Hematopoietic multipotent progenitor cell treated with erythropoietin and hydrocortisone succinate and interleukin-3 and kit ligand, for 6 days (in vitro differentiated cells): ENCODE measurements around the gene MRM1.

Experiments
- DNase-seq: peaks from one replicate; pipeline ENCODE4 v3.0.0-alpha.2; 2015

The MRM1 gene, protein sequence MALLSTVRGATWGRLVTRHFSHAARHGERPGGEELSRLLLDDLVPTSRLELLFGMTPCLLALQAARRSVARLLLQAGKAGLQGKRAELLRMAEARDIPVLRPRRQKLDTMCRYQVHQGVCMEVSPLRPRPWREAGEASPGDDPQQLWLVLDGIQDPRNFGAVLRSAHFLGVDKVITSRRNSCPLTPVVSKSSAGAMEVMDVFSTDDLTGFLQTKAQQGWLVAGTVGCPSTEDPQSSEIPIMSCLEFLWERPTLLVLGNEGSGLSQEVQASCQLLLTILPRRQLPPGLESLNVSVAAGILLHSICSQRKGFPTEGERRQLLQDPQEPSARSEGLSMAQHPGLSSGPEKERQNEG

DNA sequence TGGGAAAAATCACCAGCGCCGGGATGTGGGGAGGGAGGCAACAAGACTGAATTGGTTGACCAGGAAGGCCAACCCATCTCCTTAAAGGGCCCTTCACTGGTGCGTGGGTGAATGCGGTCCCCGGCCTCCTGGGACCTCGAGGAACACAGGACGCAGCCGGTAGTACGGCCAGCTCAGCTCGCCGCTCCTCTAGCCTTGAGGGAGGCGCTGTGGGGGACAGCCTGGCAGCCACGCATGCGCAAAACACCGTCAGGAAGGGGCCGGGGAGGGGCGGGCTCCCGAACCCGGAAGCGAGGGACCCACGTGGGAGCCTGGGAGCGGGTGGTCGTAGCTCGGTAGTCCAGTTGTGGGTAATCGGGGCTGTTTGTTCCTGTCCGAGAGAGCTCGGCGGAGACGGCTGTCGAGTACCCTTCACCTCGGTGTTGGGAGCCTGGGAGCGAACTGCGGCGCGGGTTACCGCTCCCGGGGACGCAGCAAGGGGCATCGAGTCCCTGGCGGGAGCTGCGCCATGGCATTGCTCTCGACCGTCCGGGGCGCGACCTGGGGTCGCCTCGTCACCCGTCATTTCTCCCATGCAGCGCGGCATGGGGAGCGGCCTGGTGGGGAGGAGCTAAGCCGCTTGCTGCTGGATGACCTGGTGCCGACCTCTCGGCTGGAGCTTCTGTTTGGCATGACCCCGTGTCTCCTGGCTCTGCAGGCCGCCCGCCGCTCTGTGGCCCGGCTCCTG, at the start of gene MRM1:
Gene MRM1, plus strand, starts transcription at position 281 of the 727 bp plus-strand sequence. Its CDS starts 228 bp downstream, at position 509.
- DNase-seq = peak; percentile 96

DNA sequence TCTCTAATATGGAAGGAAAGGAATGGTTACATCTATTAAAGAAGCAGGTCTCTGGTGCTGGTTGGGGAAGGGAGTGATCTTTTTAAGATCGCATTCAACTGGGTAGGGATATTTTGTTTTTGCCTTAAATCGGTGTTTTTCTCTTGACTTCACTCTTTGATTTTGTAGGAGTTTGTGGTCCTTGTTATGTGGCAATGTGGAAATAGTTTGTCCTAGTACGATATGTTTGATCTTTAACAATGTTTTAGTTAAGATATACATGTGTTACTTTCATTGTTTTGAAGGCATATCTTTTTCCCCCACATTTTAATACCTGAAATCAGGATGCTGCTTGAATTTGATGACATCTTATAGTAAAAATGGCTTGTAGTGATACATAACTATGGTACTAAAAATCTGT, 47.9 kb upstream of the MRM1 start:
- DNase-seq = no peak

DNA sequence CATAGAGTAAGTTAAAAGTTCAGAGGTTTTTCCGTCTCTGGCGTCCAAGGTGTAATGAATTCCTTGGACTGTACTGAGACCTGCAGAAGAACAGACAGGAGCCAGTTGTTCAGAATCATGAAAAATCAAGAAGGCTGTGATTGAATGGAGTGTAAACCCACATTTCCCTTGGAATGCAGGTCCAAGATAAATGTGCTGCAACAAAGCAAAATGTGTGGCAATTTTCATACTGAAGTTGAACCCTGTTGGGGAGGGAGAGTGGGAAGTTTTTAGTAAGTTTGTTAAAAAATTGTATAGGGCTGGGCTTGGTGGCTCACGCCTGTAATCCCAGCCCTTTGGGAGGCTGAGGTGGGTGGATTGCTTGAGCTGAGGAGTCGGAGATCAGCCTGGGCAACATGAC, 35.3 kb upstream of the MRM1 start:
- DNase-seq = no peak

DNA sequence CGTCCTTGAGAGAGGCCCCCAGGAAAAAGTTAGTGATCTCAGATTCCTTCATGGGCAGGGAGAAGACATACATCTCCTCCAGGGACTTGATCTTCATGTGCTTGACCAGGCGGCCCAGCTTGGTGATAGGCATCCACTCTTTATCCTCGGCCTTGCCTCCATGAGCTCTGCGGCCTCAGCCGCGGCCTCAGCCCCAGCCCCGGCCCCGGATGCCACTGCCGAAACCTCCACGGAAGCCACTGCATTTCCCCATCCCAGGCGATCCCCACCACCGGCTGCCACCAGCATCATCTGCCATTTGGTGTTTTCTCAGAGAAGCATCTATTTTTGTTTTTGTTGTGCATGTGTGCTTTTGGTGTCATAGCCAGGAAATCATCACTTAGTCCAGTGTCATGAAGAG, 26.4 kb upstream of the MRM1 start:
- no peak for DNase-seq

DNA sequence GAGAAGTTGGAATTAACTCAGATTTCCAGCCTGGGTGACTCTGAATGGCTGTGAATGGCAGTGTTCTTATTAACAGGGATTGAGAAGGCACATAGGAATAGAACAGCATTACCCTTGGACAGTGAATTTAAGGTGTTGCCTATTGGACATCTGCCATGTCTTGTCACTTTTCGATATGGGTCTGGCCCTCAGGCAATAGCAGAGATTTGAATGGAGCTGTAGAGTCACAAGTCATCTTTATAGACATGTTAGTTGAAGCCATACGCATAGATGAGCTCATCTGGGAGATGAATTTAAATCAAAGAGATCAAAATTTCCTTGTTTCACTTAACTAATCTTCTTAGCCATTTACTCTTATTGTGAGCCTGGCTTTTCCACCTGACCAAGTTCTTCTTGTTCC, 24.6 kb upstream of the MRM1 start:
- no peak for DNase-seq

DNA sequence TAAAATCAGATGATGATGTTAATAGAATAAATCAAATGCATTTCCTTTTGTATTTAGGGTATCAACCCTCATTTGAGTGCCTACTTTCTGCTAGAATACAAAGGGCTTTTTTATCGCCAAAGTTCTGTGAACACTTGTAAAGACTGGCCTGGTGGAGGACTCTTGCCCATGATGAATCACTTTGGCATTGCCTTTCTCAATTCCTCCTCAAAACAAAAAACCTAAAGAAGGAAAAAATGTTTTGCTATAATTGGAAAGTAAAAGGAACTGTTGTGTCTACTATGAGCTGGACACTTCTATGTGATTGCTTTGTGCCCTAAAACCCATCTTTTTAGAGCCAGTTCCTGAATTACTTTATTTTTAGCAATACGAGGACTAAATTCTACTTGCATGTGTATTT, 22.7 kb upstream of the MRM1 start:
- no peak for DNase-seq

DNA sequence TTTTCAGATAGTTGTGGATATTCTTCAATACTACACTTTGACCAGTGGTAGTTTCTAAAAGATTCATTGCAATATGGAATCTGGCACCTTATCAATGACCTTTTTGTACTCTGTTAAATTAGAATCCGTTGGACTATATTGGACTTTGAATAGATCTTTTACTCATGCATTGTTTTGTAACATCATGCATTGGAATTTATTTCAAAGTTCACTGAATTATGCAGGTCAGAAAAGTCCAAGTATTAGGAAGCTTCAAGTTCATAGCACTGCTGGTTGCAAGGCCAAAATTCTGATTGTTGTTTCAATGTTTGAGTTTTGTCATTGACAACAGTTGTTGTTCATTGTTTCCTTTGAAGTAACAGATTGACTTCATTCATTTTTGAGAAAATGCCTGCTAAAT, 17.6 kb upstream of the MRM1 start:
- no peak for DNase-seq

DNA sequence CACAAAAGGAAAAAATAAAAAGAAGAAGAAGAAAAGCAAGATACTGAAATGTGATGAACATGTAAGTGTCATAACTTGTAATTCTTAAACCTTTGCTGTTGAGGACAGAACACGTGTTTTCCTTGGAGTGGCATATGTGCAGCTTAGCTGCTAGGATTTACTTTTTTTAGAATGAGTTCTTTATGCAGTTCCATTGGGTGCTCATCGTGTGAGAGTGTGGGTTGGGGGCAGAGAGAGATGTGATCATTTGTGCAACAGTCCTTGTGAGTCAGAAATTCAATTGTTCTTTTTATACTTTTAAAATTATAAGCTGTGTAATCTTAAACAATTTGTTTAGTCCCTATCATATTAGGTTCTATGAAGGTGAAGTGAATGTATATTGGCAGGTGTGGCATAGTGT, 15.2 kb upstream of the MRM1 start:
- DNase-seq = no peak

DNA sequence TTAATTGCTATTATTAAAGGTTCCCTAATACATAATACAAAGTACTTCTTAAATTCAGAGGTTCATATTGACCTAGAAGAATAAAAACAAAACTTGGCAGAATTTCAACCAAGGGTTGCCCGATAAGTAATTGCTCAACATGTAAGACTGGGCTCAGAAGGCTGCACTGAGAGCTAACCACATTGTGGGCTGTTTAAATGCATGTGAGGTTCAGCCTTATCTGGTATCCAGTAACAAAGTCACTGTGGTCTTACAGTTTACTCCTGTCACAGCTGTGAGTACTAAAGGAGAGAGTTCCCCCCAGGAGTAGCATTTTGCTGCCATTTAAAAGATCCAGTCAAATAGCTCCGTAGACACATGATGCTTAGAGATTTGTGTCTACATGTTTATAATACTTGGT, 11.3 kb upstream of the MRM1 start:
- peak; percentile 99 for DNase-seq

DNA sequence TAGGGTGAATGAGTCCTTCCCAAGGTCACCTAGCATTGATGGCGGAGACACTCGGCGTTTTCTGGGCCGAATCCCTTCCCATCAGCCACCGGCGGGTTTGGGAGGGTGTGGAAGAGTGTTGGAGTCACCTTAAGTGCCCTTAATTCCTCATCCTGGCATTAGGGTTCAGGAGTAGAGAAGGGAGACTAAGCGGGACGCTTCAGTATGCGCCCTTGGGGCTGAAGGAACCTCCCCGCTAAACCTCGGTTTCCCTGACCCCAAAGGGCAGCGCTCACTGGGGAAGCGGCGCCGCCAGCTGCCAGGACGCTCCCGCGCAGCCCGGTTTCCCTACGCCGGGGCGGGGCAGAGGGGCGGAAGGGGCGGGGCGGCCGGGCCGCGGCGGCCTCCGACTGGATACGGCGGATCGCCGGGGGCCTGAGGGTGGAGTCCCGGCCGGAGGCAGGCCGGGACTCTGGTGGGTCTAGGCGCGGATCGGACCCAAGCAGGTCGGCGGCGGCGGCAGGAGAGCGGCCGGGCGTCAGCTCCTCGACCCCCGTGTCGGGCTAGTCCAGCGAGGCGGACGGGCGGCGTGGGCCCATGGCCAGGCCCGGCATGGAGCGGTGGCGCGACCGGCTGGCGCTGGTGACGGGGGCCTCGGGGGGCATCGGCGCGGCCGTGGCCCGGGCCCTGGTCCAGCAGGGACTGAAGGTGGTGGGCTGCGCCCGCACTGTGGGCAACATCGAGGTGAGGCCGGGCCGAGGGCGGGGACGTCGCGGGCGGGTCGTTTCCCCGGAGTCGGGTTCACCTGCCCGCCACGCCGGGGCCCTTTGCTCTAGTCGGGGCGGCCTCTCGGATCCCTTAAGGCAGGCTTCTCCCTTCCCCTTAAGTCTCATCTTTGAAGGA, 9.7 kb upstream of the MRM1 start, which contains the start of gene DHRS11:
Gene DHRS11, plus strand, starts transcription at position 446 of the 882 bp plus-strand sequence. Its CDS starts 131 bp downstream, at position 577.
- peak; percentile 85 for DNase-seq

DNA sequence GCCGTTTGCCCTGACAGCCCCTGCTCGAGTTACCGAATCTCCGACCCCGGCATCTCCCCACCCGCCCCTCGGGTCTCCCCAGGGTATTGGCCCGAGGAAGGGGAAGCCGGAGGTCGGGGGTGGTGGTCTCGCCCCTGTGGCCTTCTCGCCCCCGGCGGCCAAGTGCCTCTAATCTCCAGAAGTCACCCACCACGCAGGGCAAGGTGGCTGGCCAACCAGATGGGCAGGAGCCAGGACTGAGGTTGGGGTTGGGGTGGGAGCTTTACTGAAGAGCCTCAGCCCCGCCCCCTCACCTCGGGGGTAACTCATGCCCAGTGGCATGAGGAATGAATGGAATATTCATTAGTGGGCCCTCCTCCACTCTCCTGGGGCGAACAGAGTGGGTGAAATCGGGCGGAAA, 9.1 kb upstream of the MRM1 start:
- peak; percentile 73 for DNase-seq

DNA sequence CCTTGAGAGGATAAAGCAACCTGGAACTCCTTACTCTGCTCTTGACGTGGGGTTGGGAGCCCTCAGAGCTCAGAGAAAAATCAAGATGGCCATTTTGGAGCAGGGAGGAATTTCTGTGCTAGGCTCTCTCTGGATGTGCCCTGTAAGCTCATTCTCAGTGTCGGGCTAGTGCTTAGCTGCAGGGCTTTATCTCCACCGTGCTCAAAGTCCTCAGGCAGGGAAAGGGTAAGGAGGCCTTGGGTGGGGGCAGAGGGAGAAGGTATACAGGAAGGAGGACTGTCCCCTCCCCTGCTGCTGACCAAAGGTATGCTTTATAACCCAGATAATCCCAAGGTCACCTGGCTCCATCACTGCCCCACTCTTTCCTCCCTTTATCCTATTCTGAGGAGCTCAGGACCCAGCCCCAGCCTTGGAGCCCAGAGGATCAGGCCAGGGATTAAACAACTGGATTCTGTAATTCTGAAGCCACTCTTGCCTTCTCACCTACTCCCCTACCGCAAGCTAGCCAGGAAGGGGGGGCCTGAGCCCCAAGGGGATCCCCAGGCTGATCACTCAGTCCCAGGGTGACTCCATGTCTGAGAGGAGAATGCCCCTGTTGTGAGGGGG, 8.6 kb upstream of the MRM1 start:
- no peak for DNase-seq

DNA sequence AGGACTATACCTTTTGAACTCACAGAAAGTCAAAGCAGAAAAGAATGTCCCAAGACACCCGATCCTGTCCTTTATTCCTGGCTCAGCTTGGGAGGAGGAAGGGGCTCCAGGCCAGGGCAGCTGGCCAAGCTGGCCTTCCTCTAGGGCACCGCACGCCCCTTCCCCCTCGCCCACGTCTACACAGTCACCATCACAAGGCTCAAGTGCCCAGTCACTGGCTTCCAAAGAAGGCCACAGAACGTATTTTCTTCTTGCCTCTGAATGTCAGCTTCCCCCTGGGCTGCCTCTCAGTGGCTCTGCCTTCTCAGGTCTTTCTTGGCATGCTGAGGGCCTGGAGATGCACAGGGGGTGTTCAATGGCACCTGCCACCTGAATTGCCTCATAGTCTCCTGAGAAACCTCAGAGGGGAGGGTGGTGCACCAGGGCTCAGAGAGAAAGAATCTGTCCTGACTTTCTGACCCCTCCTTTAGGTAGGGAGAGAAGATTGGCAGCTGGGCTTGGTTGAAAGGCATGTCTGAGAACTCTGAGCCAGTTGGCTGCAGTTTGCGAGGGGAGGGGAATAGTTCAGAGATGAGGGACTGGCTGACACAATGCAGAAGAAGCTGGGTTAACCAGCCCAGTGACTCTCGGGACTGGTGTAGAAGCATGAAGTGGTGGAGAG, 7.6 kb upstream of the MRM1 start:
- DNase-seq = peak; percentile 35

DNA sequence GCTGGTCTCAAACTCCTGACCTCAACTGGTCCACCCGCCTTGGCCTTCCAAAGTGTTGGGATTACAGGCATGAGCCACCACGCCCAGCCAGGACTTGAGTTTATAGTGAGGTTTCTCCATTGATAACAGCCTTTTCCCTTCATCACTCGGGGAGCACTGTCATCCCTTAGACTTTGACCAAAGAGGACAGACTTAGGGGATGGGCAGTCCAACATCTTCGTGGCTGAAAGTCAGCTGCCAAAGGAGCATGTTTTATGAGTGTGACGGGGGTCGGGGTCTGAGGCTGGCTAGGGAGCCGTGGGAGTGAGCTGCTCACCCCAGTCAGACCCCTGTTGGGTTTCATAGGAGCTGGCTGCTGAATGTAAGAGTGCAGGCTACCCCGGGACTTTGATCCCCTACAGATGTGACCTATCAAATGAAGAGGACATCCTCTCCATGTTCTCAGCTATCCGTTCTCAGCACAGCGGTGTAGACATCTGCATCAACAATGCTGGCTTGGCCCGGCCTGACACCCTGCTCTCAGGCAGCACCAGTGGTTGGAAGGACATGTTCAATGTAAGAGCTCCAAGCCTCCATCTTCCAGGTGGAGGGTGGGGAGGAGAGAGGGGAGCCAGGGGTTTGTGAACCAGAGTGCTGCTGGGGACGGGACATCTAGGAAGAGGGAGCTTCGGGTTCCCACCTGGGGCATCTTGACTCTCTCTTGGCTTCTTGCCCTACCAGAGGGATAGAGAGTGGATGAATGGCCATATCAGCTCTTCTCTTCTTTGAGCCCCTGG, 6.6 kb upstream of the MRM1 start:
- DNase-seq = peak; percentile 38

DNA sequence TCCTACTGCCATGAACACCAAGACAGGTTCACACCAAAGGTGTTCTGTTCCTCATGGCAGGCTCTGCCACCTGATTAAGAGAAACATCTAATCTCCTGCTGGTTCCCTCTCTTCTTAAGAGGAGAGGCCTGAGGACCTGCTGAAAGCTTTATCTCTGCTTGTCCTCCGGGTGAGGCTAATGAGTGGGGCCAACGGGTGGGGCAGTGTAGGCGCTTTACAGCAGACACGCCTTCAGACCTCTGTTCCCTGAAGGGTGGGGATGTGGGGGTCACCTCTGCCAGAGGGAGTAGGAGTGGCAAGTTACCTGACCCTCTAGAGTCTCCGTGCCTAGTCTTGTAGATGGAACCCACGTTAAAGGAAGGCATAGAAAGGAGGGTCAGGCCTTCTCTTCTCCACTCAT, 4.2 kb upstream of the MRM1 start:
- DNase-seq = peak; percentile 79

DNA sequence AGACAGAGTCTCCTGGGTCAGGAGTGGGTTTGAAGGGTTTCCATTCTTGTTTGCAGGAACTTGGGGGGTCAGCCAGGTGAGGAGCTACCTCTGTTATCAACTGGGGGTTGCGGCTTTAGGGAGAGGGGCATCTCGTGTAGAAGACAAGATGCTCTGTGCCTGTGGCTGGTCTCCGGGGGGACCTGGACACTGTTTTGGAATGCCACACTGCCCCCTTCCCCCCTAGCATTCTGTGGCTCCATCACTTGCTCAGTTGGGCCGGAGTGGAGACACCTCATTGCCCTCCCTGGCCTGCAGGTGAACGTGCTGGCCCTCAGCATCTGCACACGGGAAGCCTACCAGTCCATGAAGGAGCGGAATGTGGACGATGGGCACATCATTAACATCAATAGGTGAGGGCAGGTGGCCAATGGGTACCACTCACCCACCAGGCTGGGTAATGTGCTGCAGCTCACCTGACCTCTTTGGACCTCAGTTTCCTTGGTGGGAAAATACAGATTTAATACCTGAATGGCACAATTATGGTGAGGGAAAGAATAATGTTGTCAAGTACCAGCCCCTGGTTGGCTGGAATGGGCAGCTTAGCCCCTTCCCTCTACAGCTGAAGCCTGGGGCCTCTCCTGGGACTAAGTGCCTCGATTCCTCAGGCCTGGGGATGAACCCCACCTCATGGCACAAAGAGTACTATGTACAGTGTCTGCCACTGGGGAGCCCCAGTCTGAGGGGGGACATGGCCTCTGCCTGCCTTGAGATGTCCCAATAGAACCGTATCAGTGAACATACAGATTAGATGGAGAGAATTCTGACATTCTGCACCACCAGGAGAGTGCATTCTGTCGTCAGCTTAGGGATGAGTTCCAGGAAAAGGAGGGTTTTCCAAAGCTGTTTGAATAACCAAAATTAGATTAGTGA, 3.3 kb upstream of the MRM1 start:
- no peak for DNase-seq

DNA sequence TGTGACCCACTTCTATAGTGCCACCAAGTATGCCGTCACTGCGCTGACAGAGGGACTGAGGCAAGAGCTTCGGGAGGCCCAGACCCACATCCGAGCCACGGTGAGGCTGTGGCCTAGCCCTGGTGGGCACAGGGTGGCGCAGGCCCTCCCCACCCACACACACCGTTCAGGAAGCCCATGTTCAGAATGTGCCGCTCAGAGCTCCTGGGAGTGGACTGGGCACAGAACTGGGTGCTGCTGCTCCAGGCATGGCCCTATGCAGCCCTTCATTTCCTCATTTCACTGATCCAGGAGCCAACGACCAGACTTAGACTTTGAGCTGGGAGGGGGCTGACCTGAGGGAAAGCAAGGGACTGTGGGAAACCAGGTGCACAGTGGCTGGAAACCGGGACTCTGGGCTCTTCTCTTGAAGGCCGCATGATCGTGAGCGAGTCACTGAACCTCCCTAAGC, 2.4 kb upstream of the MRM1 start:
- DNase-seq = no peak

DNA sequence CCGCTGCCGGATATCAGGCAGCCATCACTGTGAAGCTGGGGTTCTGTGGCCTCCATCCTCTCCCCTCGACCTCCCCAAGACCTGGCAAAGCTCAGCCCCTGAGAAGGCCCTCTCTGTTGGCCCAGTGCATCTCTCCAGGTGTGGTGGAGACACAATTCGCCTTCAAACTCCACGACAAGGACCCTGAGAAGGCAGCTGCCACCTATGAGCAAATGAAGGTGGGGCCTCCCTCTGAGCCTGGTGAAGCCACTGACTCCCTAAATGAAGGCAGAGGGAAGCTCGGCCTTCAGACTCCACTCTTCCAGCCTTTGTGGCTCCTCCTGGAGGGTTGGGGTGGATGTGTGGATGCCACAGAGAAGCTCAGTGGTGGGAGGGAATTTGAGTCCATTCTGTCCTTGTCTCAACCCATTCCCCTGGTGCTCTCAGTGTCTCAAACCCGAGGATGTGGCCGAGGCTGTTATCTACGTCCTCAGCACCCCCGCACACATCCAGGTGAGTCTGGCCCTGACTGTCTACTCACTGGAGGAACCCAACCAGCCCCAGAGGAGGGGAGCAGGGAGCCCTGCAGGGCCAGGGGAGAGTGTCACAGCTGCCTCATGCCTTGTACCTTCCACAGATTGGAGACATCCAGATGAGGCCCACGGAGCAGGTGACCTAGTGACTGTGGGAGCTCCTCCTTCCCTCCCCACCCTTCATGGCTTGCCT, 1.7 kb upstream of the MRM1 start:
- DNase-seq = no peak

DNA sequence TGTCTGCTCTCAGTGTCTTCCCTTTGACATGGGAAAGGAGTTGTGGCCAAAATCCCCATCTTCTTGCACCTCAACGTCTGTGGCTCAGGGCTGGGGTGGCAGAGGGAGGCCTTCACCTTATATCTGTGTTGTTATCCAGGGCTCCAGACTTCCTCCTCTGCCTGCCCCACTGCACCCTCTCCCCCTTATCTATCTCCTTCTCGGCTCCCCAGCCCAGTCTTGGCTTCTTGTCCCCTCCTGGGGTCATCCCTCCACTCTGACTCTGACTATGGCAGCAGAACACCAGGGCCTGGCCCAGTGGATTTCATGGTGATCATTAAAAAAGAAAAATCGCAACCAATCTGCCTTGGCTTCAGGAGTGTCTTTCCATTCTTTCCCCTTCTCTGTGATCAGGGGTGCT, 918 bp upstream of the MRM1 start:
- DNase-seq = peak; percentile 86

DNA sequence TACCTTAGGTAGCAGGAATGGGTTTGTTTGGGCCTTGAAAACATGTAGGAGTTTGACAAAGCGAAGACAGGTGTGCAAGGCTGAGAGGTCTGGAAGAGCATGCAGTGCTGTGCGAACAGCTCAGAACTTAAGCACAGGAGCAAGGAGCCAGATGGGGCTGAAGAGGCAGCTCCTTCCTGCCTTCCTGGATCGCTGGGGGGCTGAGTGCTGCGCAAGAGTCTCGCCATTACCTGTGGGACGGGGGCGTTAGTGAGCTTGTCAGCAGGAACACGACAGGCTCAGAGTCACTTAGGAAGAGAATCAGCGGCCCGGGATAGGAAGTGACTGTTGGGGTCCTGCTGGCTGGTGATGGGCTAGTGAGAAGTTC, 464 bp upstream of the MRM1 start:
- DNase-seq = peak; percentile 52
